Measurements from ENCODE around the gene GNG4.
"Not testable (repeated sequence)": the region's sequence is repeated elsewhere in the genome, so short reads cannot be mapped to it uniquely, and the experiment has no call there.

The GNG4 gene

DNA sequence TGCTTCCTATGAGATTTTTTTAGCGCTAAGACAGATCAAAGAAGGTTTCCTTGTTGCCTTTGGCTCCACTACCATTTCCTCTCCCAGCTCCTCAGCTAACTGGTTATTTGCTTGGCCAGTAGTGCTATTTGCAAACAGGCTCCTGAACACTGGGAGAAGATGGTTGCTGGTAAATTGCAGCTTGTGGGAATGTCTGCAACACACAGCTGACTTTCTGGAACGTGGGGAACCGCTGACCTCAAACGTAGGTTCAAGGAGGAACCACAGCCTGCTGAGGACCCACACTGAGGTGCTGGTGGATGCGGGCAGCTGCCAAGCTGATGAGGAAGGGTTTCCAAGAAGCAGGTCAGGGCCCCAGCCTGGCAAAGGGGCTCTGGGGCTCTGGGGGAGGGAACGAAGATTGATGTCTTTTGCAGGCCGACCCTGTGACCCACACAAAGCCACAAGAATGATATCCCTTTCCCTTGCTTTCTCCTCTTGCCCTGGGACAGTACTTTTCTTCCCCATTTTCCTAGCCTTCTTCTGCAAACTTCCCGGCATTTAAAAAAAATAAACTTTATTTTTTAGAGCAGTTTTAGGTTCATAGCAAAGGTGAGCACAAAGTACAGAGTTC, 24.8 kb downstream of the GNG4 start:
- no peaks in the 10 kb centered on the region for H3K79me2 ChIP-seq (ENCODE audit: control insufficient read depth, insufficient read depth, low read length, unreplicated experiment)
- no peaks in the 10 kb centered on the region for H3K27me3 ChIP-seq (ENCODE audit: insufficient read depth, low read length)
- H3K4me1 ChIP-seq (ENCODE audit: control insufficient read depth, insufficient read depth, low read length, unreplicated experiment) = peaks cover 3% of the 10 kb centered on the region
- H3K4me3 ChIP-seq (ENCODE audit: low read depth, low read length) = no peak overlapping the region
- no peaks in the 10 kb centered on the region for H3K36me3 ChIP-seq (ENCODE audit: insufficient read depth, low read length)
- H2AFZ ChIP-seq (ENCODE audit: low read length, unreplicated experiment) = no peak overlapping the region
- H3K27ac ChIP-seq (ENCODE audit: low read depth, low read length) = no peak overlapping the region

DNA sequence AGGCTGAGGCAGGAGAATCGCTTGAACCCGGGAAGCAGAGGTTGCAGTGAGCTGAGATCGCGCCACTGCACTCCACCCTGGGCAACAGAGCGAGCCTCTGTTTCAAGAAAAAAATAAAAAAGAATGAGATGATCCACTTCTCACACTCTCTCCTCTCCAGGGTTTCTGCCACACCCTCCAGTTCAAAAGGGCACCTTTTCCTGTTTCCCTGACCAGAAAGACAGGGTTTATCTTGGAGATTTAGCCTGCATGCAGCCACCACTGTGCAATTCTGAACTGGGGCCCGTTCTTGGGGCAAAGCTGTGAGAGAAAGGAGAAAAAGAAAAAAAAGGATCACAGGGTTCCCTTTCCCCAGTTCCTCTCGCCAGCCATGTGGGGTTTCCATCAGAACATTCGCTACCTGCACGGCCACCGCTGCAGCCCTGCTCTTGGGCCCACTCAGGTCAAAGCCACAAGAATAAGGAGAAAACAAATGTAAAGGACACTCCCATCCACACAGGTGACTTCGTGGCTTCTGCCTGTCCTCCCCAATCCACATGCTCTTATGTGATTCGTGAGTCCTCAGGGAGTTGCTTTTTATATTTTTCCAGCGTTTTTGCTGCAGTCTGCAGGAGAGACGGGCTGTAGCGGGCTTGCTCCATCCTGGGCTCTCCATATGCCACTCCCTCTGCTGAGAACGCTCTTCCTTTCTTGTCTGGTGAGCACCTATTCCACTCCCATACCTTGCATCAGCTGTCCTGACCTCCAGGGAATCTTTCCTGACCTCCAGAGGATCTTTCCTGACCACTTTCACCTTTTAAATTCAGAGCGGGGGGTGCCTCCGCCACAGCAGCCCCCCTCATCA, 26.4 kb downstream of the GNG4 start:
- H2AFZ ChIP-seq (ENCODE audit: low read length, unreplicated experiment) = no peak overlapping the region

DNA sequence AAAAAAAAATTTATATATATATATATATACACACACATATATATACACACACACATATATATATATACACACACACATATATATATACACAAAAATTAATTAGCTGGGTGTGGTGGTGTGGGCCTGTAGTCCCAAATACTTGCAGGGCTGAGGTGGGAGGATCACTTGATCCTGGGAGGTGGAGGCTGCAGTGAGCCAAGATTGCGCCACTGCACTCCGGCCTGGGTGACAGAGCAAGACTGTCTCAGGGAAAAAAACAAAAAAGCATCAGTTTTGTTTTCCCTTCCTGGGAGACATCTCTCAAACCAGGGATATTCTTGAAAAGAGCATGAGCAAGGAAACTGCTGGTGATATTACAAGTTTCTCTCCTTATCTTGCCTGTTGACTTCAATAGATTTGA, 30.4 kb downstream of the GNG4 start:
- H3K4me3 ChIP-seq (ENCODE audit: low read depth, low read length); H3K4me1 ChIP-seq (ENCODE audit: control insufficient read depth, insufficient read depth, low read length, unreplicated experiment); H3K27me3 ChIP-seq (ENCODE audit: insufficient read depth, low read length); H3K79me2 ChIP-seq (ENCODE audit: control insufficient read depth, insufficient read depth, low read length, unreplicated experiment); H3K27ac ChIP-seq (ENCODE audit: low read depth, low read length); H3K36me3 ChIP-seq (ENCODE audit: insufficient read depth, low read length): not testable (repeated sequence)
- H2AFZ ChIP-seq (ENCODE audit: low read length, unreplicated experiment) = peak overlapping the region; percentile 45

More for the DNA sequence above, 26.4 kb downstream of the GNG4 start:
- Histone ChIP-seq H3K4me1 (ENCODE audit: control insufficient read depth, insufficient read depth, low read length, unreplicated experiment) (peaks cover 4% of the 10 kb centered on the region), H3K27me3 (ENCODE audit: insufficient read depth, low read length) (no peaks in the 10 kb centered on the region), H3K79me2 (ENCODE audit: control insufficient read depth, insufficient read depth, low read length, unreplicated experiment) (no peaks in the 10 kb centered on the region), H3K27ac (ENCODE audit: low read depth, low read length) (no peak overlapping the region), H3K36me3 (ENCODE audit: insufficient read depth, low read length) (no peaks in the 10 kb centered on the region), H3K4me3 (ENCODE audit: low read depth, low read length) (no peak overlapping the region)

DNA sequence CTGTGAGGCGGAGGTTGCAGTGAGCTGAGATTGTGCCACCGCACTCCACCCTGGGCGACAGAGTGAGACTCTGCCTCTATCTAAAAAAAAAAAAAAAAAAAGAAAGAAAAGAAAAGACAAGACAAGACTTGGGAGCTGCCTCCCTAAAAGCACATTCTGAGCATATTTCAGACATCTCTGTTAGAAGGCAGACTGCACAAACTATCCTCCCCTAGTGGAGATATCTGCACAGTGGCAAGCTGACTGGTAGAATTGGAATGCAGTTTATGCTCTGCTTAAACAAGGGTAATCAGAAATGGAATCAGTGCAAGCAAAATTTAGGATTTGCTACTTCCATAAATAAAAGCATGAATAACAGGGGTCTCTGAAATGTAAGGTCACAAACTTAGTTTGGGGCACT, 31.8 kb downstream of the GNG4 start:
- no peaks in the 10 kb centered on the region for H3K36me3 ChIP-seq (ENCODE audit: insufficient read depth, low read length)
- no peak overlapping the region for H2AFZ ChIP-seq (ENCODE audit: low read length, unreplicated experiment)
- no peaks in the 10 kb centered on the region for H3K79me2 ChIP-seq (ENCODE audit: control insufficient read depth, insufficient read depth, low read length, unreplicated experiment)
- H3K27me3 ChIP-seq (ENCODE audit: insufficient read depth, low read length) = no peaks in the 10 kb centered on the region
- H3K4me1 ChIP-seq (ENCODE audit: control insufficient read depth, insufficient read depth, low read length, unreplicated experiment) = peaks cover 3% of the 10 kb centered on the region
- H3K27ac ChIP-seq (ENCODE audit: low read depth, low read length) = no peak overlapping the region
- no peak overlapping the region for H3K4me3 ChIP-seq (ENCODE audit: low read depth, low read length)

DNA sequence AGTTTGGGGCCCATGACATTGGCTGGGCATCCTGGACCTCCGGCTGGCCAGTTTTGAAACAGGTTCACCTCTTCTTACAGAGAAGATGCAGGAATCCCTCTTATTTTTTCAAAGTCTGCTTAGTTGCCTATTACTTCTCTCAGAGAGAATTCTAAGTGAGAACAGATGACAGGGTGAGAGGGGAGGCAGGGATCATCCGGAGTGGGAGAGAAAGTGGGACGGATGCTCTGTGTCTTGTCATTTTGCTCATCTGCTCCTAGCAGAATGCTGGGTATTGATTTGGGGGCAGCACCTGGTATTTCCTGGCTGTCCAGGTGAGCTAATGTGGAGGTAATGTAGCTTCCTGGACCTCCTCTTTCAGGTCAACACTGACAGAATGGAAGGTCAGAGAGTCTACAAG, 32.4 kb downstream of the GNG4 start:
- H3K4me1 ChIP-seq (ENCODE audit: control insufficient read depth, insufficient read depth, low read length, unreplicated experiment) = peaks cover 3% of the 10 kb centered on the region
- H3K27me3 ChIP-seq (ENCODE audit: insufficient read depth, low read length) = no peaks in the 10 kb centered on the region
- no peaks in the 10 kb centered on the region for H3K79me2 ChIP-seq (ENCODE audit: control insufficient read depth, insufficient read depth, low read length, unreplicated experiment)
- no peak overlapping the region for H2AFZ ChIP-seq (ENCODE audit: low read length, unreplicated experiment)
- H3K4me3 ChIP-seq (ENCODE audit: low read depth, low read length) = no peak overlapping the region
- no peak overlapping the region for H3K27ac ChIP-seq (ENCODE audit: low read depth, low read length)
- no peaks in the 10 kb centered on the region for H3K36me3 ChIP-seq (ENCODE audit: insufficient read depth, low read length)

DNA sequence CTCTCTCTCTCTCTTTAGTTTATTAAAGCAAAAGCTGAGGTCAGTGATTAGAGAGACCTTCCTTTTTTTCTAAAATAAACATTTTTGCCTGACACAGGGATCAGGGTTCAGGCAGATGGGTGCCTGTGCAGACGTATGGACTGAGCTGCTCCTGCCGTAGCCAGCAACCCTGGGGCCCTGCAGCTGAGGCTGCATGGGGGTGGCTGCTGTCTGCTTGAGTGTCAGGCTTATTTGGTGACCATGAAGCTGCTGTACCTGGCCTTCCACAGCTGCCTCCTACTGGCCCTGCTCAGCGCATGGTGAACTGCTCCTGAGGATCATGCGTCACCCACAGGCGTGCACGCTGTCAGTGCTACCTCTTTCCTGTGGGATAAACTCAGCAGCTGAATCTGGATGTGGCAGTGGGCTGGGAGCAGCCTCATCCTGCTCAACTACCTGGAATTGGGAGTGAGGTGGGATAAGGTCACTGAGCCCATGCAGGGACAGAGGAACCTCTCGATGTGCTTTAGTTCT, 35.1 kb downstream of the GNG4 start:
- Histone ChIP-seq H3K27ac (ENCODE audit: low read depth, low read length) (no peak overlapping the region), H3K36me3 (ENCODE audit: insufficient read depth, low read length) (no peaks in the 10 kb centered on the region), H3K79me2 (ENCODE audit: control insufficient read depth, insufficient read depth, low read length, unreplicated experiment) (no peaks in the 10 kb centered on the region), H2AFZ (ENCODE audit: low read length, unreplicated experiment) (no peak overlapping the region), H3K27me3 (ENCODE audit: insufficient read depth, low read length) (no peaks in the 10 kb centered on the region), H3K4me1 (ENCODE audit: control insufficient read depth, insufficient read depth, low read length, unreplicated experiment) (peaks cover 3% of the 10 kb centered on the region), H3K4me3 (ENCODE audit: low read depth, low read length) (no peak overlapping the region)

DNA sequence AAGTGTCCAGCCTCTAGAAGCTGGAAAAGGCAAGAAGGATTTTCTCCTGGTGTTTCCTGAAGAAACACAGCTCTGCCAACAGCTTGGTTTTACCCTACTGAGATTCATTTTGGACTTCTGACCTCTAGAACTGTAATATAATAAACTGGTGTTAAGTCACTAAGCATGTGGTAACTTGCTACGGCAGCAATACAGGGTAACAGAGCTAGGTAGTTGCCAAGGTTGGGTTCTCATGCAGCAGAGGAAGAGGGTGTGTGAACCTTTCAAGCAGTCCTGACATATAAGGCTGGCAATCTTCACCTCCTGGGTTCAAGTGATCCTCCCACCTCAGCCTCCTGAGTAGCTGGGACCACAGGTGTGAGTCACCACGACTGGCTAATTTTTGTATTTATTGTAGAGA, 36.0 kb downstream of the GNG4 start:
- Histone ChIP-seq H3K36me3 (ENCODE audit: insufficient read depth, low read length) (no peaks in the 10 kb centered on the region), H3K4me1 (ENCODE audit: control insufficient read depth, insufficient read depth, low read length, unreplicated experiment) (peaks cover 3% of the 10 kb centered on the region), H3K27me3 (ENCODE audit: insufficient read depth, low read length) (no peaks in the 10 kb centered on the region), H3K79me2 (ENCODE audit: control insufficient read depth, insufficient read depth, low read length, unreplicated experiment) (no peaks in the 10 kb centered on the region), H3K27ac (ENCODE audit: low read depth, low read length) (no peak overlapping the region), H2AFZ (ENCODE audit: low read length, unreplicated experiment) (no peak overlapping the region), H3K4me3 (ENCODE audit: low read depth, low read length) (no peak overlapping the region)

DNA sequence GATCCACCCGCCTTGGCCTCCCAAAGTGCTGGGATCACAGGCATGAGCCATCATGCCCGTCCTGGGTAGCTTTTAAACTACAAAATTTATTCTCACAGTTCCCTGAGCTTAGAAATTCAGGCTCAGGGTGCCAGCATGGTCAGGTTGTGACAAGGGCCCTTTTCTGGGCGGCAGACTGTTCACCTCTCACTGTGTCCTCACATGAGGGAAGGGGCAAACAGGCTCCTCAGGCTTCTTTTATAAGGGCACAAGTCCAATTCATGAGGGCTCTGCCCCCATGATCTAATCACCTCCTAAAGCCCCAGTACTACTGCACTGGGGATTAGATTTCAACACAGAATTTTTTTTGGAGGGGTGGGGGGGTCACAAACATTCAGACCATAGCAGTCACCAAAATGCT, 36.8 kb downstream of the GNG4 start:
- no peak overlapping the region for H2AFZ ChIP-seq (ENCODE audit: low read length, unreplicated experiment)
- H3K27me3 ChIP-seq (ENCODE audit: insufficient read depth, low read length) = no peaks in the 10 kb centered on the region
- H3K79me2 ChIP-seq (ENCODE audit: control insufficient read depth, insufficient read depth, low read length, unreplicated experiment) = no peaks in the 10 kb centered on the region
- H3K27ac ChIP-seq (ENCODE audit: low read depth, low read length) = no peak overlapping the region
- H3K4me1 ChIP-seq (ENCODE audit: control insufficient read depth, insufficient read depth, low read length, unreplicated experiment) = no peaks in the 10 kb centered on the region
- no peaks in the 10 kb centered on the region for H3K36me3 ChIP-seq (ENCODE audit: insufficient read depth, low read length)
- H3K4me3 ChIP-seq (ENCODE audit: low read depth, low read length) = no peak overlapping the region

DNA sequence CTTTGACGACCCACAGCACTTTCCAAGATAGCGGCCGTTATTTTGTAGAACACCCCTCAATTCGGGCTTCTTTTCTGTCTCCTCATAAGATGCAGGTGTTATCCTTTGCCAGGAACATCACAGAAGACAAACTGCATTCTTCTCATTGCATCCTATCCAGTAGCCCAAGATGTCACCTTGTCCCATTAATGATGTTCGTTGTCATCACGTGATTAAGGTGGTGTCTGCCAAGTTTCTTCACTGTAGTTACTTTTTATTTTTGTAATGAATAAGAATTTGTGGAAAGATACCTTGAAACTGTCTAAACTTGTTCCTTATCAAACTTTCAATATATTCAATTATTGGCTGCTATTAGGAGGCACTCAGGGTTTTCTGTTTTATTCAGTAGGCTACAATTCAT, 39.4 kb downstream of the GNG4 start:
- Histone ChIP-seq H3K27ac (ENCODE audit: low read depth, low read length) (no peak overlapping the region), H2AFZ (ENCODE audit: low read length, unreplicated experiment) (no peak overlapping the region), H3K79me2 (ENCODE audit: control insufficient read depth, insufficient read depth, low read length, unreplicated experiment) (no peaks in the 10 kb centered on the region), H3K4me1 (ENCODE audit: control insufficient read depth, insufficient read depth, low read length, unreplicated experiment) (no peaks in the 10 kb centered on the region), H3K36me3 (ENCODE audit: insufficient read depth, low read length) (no peaks in the 10 kb centered on the region), H3K27me3 (ENCODE audit: insufficient read depth, low read length) (no peaks in the 10 kb centered on the region), H3K4me3 (ENCODE audit: low read depth, low read length) (no peak overlapping the region)

DNA sequence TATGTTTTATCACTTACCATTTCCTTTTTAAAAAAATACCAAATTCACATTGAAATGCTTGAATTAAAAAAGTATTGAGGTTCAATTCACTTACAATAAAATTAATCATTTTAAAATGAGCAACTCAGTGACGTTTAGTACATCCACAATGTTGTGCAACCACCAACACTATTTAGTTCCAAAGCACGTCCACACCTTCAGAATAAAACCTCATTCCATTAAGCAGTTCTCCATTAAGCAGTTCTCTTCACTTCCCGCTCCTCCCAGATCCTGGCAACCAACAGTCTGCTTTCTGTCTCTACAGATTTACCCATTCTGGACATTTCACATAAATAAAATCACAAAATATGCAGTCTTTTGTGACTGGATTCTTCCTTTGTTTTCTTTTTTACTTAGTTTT, 41.3 kb downstream of the GNG4 start:
- no peaks in the 10 kb centered on the region for H3K4me1 ChIP-seq (ENCODE audit: control insufficient read depth, insufficient read depth, low read length, unreplicated experiment)
- H3K4me3 ChIP-seq (ENCODE audit: low read depth, low read length) = no peak overlapping the region
- H2AFZ ChIP-seq (ENCODE audit: low read length, unreplicated experiment) = no peak overlapping the region
- no peak overlapping the region for H3K27ac ChIP-seq (ENCODE audit: low read depth, low read length)
- H3K27me3 ChIP-seq (ENCODE audit: insufficient read depth, low read length) = no peaks in the 10 kb centered on the region
- H3K79me2 ChIP-seq (ENCODE audit: control insufficient read depth, insufficient read depth, low read length, unreplicated experiment) = no peaks in the 10 kb centered on the region
- H3K36me3 ChIP-seq (ENCODE audit: insufficient read depth, low read length) = no peaks in the 10 kb centered on the region

DNA sequence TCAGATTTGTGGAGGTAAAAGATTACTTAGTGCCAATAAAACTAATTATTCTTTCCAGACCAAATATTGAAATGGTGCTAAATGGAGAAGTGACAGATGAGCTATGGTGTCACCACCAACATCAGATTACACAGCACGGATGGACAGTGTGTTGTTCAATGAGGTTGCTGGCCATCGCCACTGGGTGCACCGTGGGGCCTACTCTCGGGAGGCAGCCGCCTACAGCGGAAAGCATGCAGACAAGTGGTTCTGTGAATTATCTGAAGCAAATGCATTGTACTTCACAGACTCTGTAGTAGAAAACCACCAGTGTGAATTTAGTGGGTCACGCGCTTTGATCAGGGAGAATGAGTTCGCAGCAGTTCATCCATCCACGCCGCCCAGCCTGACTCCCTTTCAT, 42.3 kb downstream of the GNG4 start:
- H2AFZ ChIP-seq (ENCODE audit: low read length, unreplicated experiment) = no peak overlapping the region
- no peak overlapping the region for H3K4me3 ChIP-seq (ENCODE audit: low read depth, low read length)
- H3K36me3 ChIP-seq (ENCODE audit: insufficient read depth, low read length) = no peaks in the 10 kb centered on the region
- no peaks in the 10 kb centered on the region for H3K79me2 ChIP-seq (ENCODE audit: control insufficient read depth, insufficient read depth, low read length, unreplicated experiment)
- H3K27ac ChIP-seq (ENCODE audit: low read depth, low read length) = no peak overlapping the region
- H3K4me1 ChIP-seq (ENCODE audit: control insufficient read depth, insufficient read depth, low read length, unreplicated experiment) = no peaks in the 10 kb centered on the region
- no peaks in the 10 kb centered on the region for H3K27me3 ChIP-seq (ENCODE audit: insufficient read depth, low read length)

All from ACC112 (cell line).